GM18505 (cell line): ENCODE data around the gene TMEM9.
A peak's percentile ranks its signal among the peaks of the same experiment; 100 is the strongest.
"Not testable (repeated sequence)": the region's sequence is repeated elsewhere in the genome, so short reads cannot be mapped to it uniquely, and the experiment has no call there.

Experiments
- ATAC-seq: cut with Tn5 transposase; IDR thresholded peaks from one replicate; pipeline ENCODE4 v1.9.1; 2021; ENCODE audit not compliant: unreplicated experiment
- POLR2A ChIP-seq: IDR thresholded peaks from 4 replicates; pipeline ENCODE4 v1.6.1; 2011; ENCODE audit warnings: borderline replicate concordance; ENCODE audit not compliant: insufficient read depth, insufficient read length; ENCODE audit errors: extremely low read depth

The TMEM9 gene

GRCh38 chr1:201167041-201167991, 13.0 kb upstream of the TMEM9 start:
- TF ChIP-seq POLR2A: no peak
- no peak for ATAC-seq

GRCh38 chr1:201164645-201165044, 10.4 kb upstream of the TMEM9 start:
- no peak for ATAC-seq
- no peak for TF ChIP-seq POLR2A

GRCh38 chr1:201163707-201164106, 9.4 kb upstream of the TMEM9 start:
- ATAC-seq: no peak
- TF ChIP-seq POLR2A: no peak

GRCh38 chr1:201163036-201163435, 8.8 kb upstream of the TMEM9 start:
- ATAC-seq: not testable (repeated sequence)

GRCh38 chr1:201157949-201158348, 3.7 kb upstream of the TMEM9 start:
- ATAC-seq: no peak

GRCh38 chr1:201156819-201157218, 2.5 kb upstream of the TMEM9 start:
- ATAC-seq: no peak
- TF ChIP-seq POLR2A: no peak

More at GRCh38 chr1:201157949-201158348, 3.7 kb upstream of the TMEM9 start:
- no peak for TF ChIP-seq POLR2A

- ATAC-seq: no peak
- TF ChIP-seq POLR2A: no peak
These were observed 2.1 kb upstream of the TMEM9 start for GRCh38 chr1:201156346-201156745.

- no peak for ATAC-seq
- TF ChIP-seq POLR2A: no peak
These were observed 1.1 kb upstream of the TMEM9 start for GRCh38 chr1:201155354-201155753.

- no peak for TF ChIP-seq POLR2A
- ATAC-seq: peak; percentile 64
These were observed 543 bp downstream of the TMEM9 start for GRCh38 chr1:201153474-201154388.

- no peak for ATAC-seq
- no peak for TF ChIP-seq POLR2A
These were observed 4.9 kb downstream of the TMEM9 start for GRCh38 chr1:201149400-201149799.

- TF ChIP-seq POLR2A: no peak
- ATAC-seq: no peak
These were observed 6.8 kb downstream of the TMEM9 start for GRCh38 chr1:201147396-201148015.

GRCh38 chr1:201146626-201147390, 7.5 kb downstream of the TMEM9 start:
- no peak for ATAC-seq
- TF ChIP-seq POLR2A: no peak
